SU-DHL-6 (cell line): ENCODE measurements around the gene TAF12.

Experiments used
- H2AFZ ChIP-seq: fragments of 200-600 bp; sonication (generic); 2 replicates; pipeline ENCODE4 v1.6.1; 2014; ENCODE audit warnings: low read depth, mild to moderate bottlenecking, moderate library complexity, mixed read lengths, antibody characterized with exemption, low read length; ENCODE audit not compliant: severe bottlenecking
- H3F3A ChIP-seq: fragments of 200-600 bp; shearing (Covaris generic); 2 replicates; pipeline ENCODE4 v1.6.0; 2016; ENCODE audit warnings: antibody characterized with exemption, mild to moderate bottlenecking; ENCODE audit not compliant: insufficient read depth
- H3K27ac ChIP-seq: fragments of 200-600 bp; sonication (generic); 2 replicates; pipeline ENCODE4 v1.5.1; 2016; ENCODE audit warnings: low read depth, mild to moderate bottlenecking, low read length, moderate library complexity, mixed read lengths
- H3K27me3 ChIP-seq: fragments of 200-600 bp; sonication (generic), shearing (Covaris generic); 2 replicates; pipeline ENCODE4 v1.6.0; 2014; ENCODE audit warnings: mild to moderate bottlenecking, low read length
- H3K36me3 ChIP-seq: fragments of 200-600 bp; sonication (generic); 2 replicates; pipeline ENCODE4 v1.6.1; 2014; ENCODE audit warnings: mild to moderate bottlenecking, low read length, mixed read lengths
- H3K4me2 ChIP-seq: fragments of 300-600, 200-600 bp; shearing (Covaris generic), sonication (generic); 2 replicates; pipeline ENCODE4 v1.6.0; 2014; ENCODE audit warnings: low read length, low read depth, mild to moderate bottlenecking; ENCODE audit not compliant: poor library complexity, severe bottlenecking
- H3K4me3 ChIP-seq: fragments of 200-600 bp; sonication (generic); 2 replicates; pipeline ENCODE4 v1.5.1; 2014; ENCODE audit warnings: antibody characterized with exemption, low read length, mild to moderate bottlenecking, mixed read lengths; ENCODE audit not compliant: insufficient read depth, poor library complexity, severe bottlenecking
- H3K79me2 ChIP-seq: fragments of 200-600 bp; sonication (generic); 2 replicates; pipeline ENCODE4 v1.6.1; 2014; ENCODE audit warnings: mild to moderate bottlenecking, low read length, moderate library complexity; ENCODE audit not compliant: insufficient read depth
- H3K9ac ChIP-seq: fragments of 200-600 bp; sonication (generic); 2 replicates; pipeline ENCODE4 v1.7.0; 2014; ENCODE audit warnings: mild to moderate bottlenecking, low read length
- H3K9me2 ChIP-seq: fragments of 200-600 bp; sonication (generic); replicated peaks from 2 replicates; pipeline ENCODE4 v1.6.1; 2014; ENCODE audit warnings: low read length; ENCODE audit not compliant: insufficient read depth
- H3K9me3 ChIP-seq: fragments of 200-600 bp; sonication (generic); 2 replicates; pipeline ENCODE4 v1.6.1; 2014; ENCODE audit warnings: low read length, mixed read lengths; ENCODE audit not compliant: insufficient read depth
- H4K20me1 ChIP-seq: fragments of 200-600 bp; sonication (generic); 2 replicates; pipeline ENCODE4 v1.6.1; 2014; ENCODE audit warnings: low read depth, mild to moderate bottlenecking, antibody characterized with exemption, low read length, moderate library complexity, mixed read lengths
- CTCF ChIP-seq: fragments of 200-600 bp; sonication (generic); IDR thresholded peaks from one replicate; pipeline ENCODE4 v1.5.1; 2017; ENCODE audit warnings: antibody characterized with exemption, mild to moderate bottlenecking, low read length, moderate library complexity; ENCODE audit not compliant: insufficient read depth, poor library complexity, severe bottlenecking
- EZH2phosphoT487 ChIP-seq: fragments of 200-600 bp; sonication (generic), shearing (Covaris generic); conservative IDR thresholded peaks from 2 replicates; pipeline ENCODE4 v1.6.1; 2018; ENCODE audit warnings: mild to moderate bottlenecking, antibody characterized with exemption, low read length, moderate library complexity, mixed read lengths

Gene TAF12

GRCh38 chr1:28564310-28564709, 78.6 kb downstream of the TAF12 start:
- no peaks in the 10 kb centered on the region for H3K79me2 ChIP-seq
- no peak overlapping the region for H2AFZ ChIP-seq
- no peaks in the 10 kb centered on the region for H3K9me3 ChIP-seq
- no peaks in the 10 kb centered on the region for H3K27me3 ChIP-seq
- H3K4me2 ChIP-seq: no peak overlapping the region
- no peaks in the 10 kb centered on the region for H3K9me2 ChIP-seq
- TF ChIP-seq CTCF (no peak), EZH2phosphoT487 (no peak)
- H3F3A ChIP-seq: no peaks in the 10 kb centered on the region
- H4K20me1 ChIP-seq: no peaks in the 10 kb centered on the region
- H3K4me3 ChIP-seq: no peak overlapping the region
- H3K36me3 ChIP-seq: peaks cover 13% of the 10 kb centered on the region; the same call in 1 of the 2 replicates
- H3K9ac ChIP-seq: no peak overlapping the region
- H3K27ac ChIP-seq: no peak overlapping the region

- H3K9me3 ChIP-seq: no peaks in the 10 kb centered on the region
- H3K36me3 ChIP-seq: peaks cover 9% of the 10 kb centered on the region; the same call in 1 of the 2 replicates
Measured at GRCh38 chr1:28560886-28561285, 82.0 kb downstream of the TAF12 start.

More at GRCh38 chr1:28560886-28561285, 82.0 kb downstream of the TAF12 start:
- Histone ChIP-seq H3F3A (no peaks in the 10 kb centered on the region), H3K9me2 (no peaks in the 10 kb centered on the region), H2AFZ (no peak overlapping the region), H3K79me2 (no peaks in the 10 kb centered on the region), H3K27me3 (no peaks in the 10 kb centered on the region), H3K27ac (no peak overlapping the region), H4K20me1 (no peaks in the 10 kb centered on the region), H3K4me2 (no peak overlapping the region), H3K9ac (no peak overlapping the region), H3K4me3 (no peak overlapping the region)
- TF ChIP-seq CTCF (no peak), EZH2phosphoT487 (no peak)
